Rectal smooth muscle tissue (tissue), 1 donor: ENCODE results near the gene PRKCH.

Experiments
- H3K27ac ChIP-seq: one replicate; pipeline ENCODE4 v1.7.0; 2013; ENCODE audit warnings: low read depth, low read length, inconsistent platforms
- H3K27me3 ChIP-seq: one replicate; pipeline ENCODE4 v1.7.0; 2013; ENCODE audit warnings: low read length; ENCODE audit not compliant: control insufficient read depth, insufficient read depth
- H3K36me3 ChIP-seq: one replicate; pipeline ENCODE4 v1.7.0; 2013; ENCODE audit warnings: low read length; ENCODE audit not compliant: control insufficient read depth, insufficient read depth
- H3K4me1 ChIP-seq: one replicate; pipeline ENCODE4 v1.7.0; 2013; ENCODE audit warnings: low read length; ENCODE audit not compliant: control insufficient read depth, insufficient read depth
- H3K4me3 ChIP-seq: one replicate; pipeline ENCODE4 v1.7.0; 2013; ENCODE audit warnings: low read length
- H3K9ac ChIP-seq: one replicate; pipeline ENCODE4 v1.7.0; 2013; ENCODE audit warnings: low read length

Gene PRKCH

DNA sequence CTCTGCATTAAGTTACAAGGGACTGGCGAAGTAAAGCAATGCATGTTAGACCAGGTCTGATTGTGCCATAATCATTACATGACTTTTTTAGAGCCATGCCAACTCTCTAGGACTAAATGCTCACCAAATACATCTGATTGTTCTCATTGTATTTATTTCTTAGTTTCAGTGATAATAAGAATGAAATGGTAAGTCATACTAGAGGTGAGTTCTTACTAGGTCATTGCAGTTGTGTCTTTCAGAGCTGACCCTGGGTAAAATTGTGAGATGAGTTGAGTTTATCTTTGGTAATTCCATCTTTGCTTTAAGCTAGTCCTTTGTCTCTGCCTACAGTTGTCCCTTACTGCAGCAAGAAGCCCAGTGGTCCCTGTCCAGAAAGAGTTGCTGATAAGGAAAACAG lies 73.2 kb downstream of the PRKCH start:
- Histone ChIP-seq H3K27me3 (no peaks in the 10 kb centered on the region), H3K36me3 (no peaks in the 10 kb centered on the region), H3K27ac (no peak overlapping the region), H3K4me1 (no peaks in the 10 kb centered on the region), H3K4me3 (no peak overlapping the region), H3K9ac (no peak overlapping the region)

DNA sequence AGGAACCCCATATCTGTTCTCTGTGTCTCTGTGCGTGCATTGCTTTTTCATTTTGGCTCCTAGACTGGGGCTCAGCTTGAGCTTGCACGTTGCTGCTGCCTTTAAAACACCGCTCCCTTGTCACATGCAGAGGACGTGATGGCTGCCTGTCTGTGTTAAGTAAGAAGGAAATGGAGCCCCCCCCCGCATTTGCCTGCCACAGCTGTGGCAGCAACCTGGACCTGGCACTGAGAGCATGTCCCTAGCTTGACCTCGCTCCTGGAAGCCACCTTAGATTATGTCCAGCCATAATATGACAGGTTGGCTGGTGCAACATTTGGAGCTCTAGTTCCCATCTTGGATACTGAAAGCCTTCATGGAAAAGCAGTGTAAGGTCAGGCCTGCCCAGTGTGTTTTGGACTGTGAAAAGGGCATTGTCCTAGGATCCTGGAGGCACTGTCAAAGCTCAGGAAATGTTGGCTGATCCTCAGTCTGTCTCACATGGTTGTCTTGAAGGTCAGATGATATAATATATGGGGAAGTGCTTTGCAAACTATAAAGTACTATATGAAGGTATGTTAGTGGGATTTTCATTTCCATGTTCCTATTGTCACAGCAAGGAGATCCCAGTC lies 73.8 kb downstream of the PRKCH start:
- no peak overlapping the region for H3K4me3 ChIP-seq
- no peaks in the 10 kb centered on the region for H3K27me3 ChIP-seq
- no peaks in the 10 kb centered on the region for H3K36me3 ChIP-seq
- H3K4me1 ChIP-seq: no peaks in the 10 kb centered on the region
- H3K27ac ChIP-seq: no peak overlapping the region
- no peak overlapping the region for H3K9ac ChIP-seq

GRCh38 chr14:61396279-61396678 lies 74.9 kb downstream of the PRKCH start:
- no peak overlapping the region for H3K27ac ChIP-seq
- H3K4me1 ChIP-seq: no peaks in the 10 kb centered on the region
- H3K9ac ChIP-seq: no peak overlapping the region
- H3K27me3 ChIP-seq: no peaks in the 10 kb centered on the region
- no peaks in the 10 kb centered on the region for H3K36me3 ChIP-seq
- H3K4me3 ChIP-seq: no peak overlapping the region

DNA sequence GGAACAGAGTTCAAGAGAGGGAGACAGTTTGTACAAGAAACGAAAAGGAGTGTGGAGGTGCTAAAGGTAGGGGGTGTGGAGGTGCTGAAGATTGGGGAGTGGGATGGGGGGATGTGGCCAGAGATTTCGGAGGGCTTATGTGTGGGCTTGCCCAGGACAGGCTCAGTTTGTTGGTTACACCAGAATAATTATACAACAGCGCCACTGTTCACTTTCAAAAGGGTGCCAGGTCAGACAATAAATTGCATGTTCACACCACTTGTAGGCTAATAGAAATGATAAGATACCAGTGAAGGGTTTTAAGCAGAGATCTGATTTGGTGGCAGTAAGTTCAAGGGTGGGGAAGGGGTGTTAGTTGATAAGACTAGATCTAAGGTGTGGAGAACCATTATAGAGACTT lies 75.3 kb downstream of the PRKCH start:
- Histone ChIP-seq H3K27me3 (no peaks in the 10 kb centered on the region), H3K27ac (no peak overlapping the region)

GRCh38 chr14:61397615-61398014 lies 76.2 kb downstream of the PRKCH start:
- Histone ChIP-seq H3K4me1 (no peaks in the 10 kb centered on the region), H3K4me3 (no peak overlapping the region), H3K27ac (no peak overlapping the region), H3K36me3 (no peaks in the 10 kb centered on the region), H3K27me3 (no peaks in the 10 kb centered on the region), H3K9ac (no peak overlapping the region)

More for the DNA sequence above, 75.3 kb downstream of the PRKCH start:
- Histone ChIP-seq H3K36me3 (no peaks in the 10 kb centered on the region), H3K4me1 (no peaks in the 10 kb centered on the region), H3K4me3 (no peak overlapping the region), H3K9ac (no peak overlapping the region)

- Histone ChIP-seq H3K27ac (no peak overlapping the region), H3K4me1 (no peaks in the 10 kb centered on the region), H3K27me3 (no peaks in the 10 kb centered on the region), H3K9ac (no peak overlapping the region), H3K4me3 (no peak overlapping the region), H3K36me3 (no peaks in the 10 kb centered on the region)
These were observed 76.8 kb downstream of the PRKCH start for GRCh38 chr14:61398221-61398620.

- H3K27ac ChIP-seq: no peak overlapping the region
- H3K4me1 ChIP-seq: no peaks in the 10 kb centered on the region
- no peaks in the 10 kb centered on the region for H3K27me3 ChIP-seq
- no peak overlapping the region for H3K4me3 ChIP-seq
- no peak overlapping the region for H3K9ac ChIP-seq
- H3K36me3 ChIP-seq: no peaks in the 10 kb centered on the region
These were observed 78.0 kb downstream of the PRKCH start for GRCh38 chr14:61399365-61399764.

GRCh38 chr14:61401461-61401860 lies 80.1 kb downstream of the PRKCH start:
- no peak overlapping the region for H3K27ac ChIP-seq
- no peaks in the 10 kb centered on the region for H3K36me3 ChIP-seq
- no peak overlapping the region for H3K9ac ChIP-seq
- no peaks in the 10 kb centered on the region for H3K27me3 ChIP-seq
- no peaks in the 10 kb centered on the region for H3K4me1 ChIP-seq
- no peak overlapping the region for H3K4me3 ChIP-seq

- H3K9ac ChIP-seq: no peak overlapping the region
- no peak overlapping the region for H3K27ac ChIP-seq
- H3K27me3 ChIP-seq: no peaks in the 10 kb centered on the region
- H3K4me1 ChIP-seq: no peaks in the 10 kb centered on the region
- H3K4me3 ChIP-seq: no peak overlapping the region
- no peaks in the 10 kb centered on the region for H3K36me3 ChIP-seq
These were observed 82.0 kb downstream of the PRKCH start for GRCh38 chr14:61403411-61403810.

- H3K4me1 ChIP-seq: no peaks in the 10 kb centered on the region
- H3K9ac ChIP-seq: no peak overlapping the region
- H3K4me3 ChIP-seq: no peak overlapping the region
- H3K27ac ChIP-seq: no peak overlapping the region
- no peaks in the 10 kb centered on the region for H3K36me3 ChIP-seq
- no peaks in the 10 kb centered on the region for H3K27me3 ChIP-seq
These were observed 83.3 kb downstream of the PRKCH start for GRCh38 chr14:61404637-61405036.

DNA sequence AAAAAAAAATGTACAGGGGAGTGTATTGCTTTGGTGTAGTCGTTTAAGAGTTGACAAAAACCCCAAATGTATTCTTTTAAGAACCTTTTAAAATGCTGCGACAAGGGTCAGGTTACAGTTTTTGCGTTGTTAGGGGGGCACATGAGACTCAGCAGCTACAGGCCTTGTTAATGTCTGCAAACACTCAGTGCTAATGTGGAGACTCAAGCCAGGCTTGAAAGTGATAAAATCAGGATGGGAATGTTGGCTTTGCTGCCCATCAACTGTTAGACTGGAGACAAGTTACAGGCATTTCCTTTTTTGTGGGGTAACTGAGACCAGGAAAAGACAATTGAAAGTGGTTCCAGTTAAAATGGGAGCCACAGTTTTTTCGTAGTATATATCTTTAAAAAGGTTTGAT lies 84.8 kb downstream of the PRKCH start:
- Histone ChIP-seq H3K4me1 (no peaks in the 10 kb centered on the region), H3K36me3 (no peaks in the 10 kb centered on the region), H3K9ac (no peak overlapping the region), H3K27me3 (no peaks in the 10 kb centered on the region), H3K4me3 (no peak overlapping the region), H3K27ac (no peak overlapping the region)

- Histone ChIP-seq H3K9ac (no peak overlapping the region), H3K36me3 (no peaks in the 10 kb centered on the region), H3K4me3 (no peak overlapping the region), H3K4me1 (no peaks in the 10 kb centered on the region), H3K27ac (no peak overlapping the region), H3K27me3 (no peaks in the 10 kb centered on the region)
These were observed 85.3 kb downstream of the PRKCH start for GRCh38 chr14:61406675-61407074.

DNA sequence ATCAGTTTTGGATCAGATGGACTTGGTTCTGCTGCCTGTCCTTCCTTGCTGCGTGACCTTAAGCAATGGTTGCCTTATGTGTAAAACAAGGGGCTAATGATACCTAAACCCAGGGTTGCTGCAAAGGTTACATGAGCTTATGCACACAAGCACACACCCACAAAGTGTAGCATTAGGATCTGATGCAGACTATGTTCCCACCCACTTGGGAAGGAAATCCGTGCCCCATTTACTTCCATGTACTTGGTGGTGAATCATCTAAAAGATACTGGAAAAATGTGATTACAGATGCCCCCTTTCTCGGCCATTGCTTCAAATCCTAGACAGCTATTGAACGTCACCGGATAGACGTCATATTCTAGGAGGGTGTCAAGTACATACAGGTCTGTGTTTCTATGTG lies 87.1 kb downstream of the PRKCH start:
- H3K27me3 ChIP-seq: no peaks in the 10 kb centered on the region
- H3K36me3 ChIP-seq: no peaks in the 10 kb centered on the region
- H3K27ac ChIP-seq: no peak overlapping the region
- no peaks in the 10 kb centered on the region for H3K4me1 ChIP-seq
- no peak overlapping the region for H3K9ac ChIP-seq
- H3K4me3 ChIP-seq: no peak overlapping the region
